Airway epithelial cell (primary cell): Measurements from ENCODE around the gene INPP4B. TPM values are rescaled to one million over a fixed set of nuclear protein-coding genes. Genes with fewer than 3 reads are reported as not detected.

Source experiments
- total RNA-seq: library from RNA; depleted of rRNA; stranded (reverse); fragments of >200 nt; gene quantifications from 2 replicates; pipeline ENCODE4 v1.2.3, GENCODE V29; 2015

Gene INPP4B
- 12.4 and 19.7 TPM in 2 replicates for total RNA-seq

GRCh38 chr4:142846108-142846728 is at the start of gene INPP4B:
INPP4B (minus strand) TSS chr4:142846301.

